Measurements from ENCODE around the gene SLC28A1.
"Not testable (repeated sequence)": the region's sequence is repeated elsewhere in the genome, so short reads cannot be mapped to it uniquely, and the experiment has no call there.

Gene SLC28A1

GRCh38 chr15:84910928-84911623 lies 26.6 kb downstream of the SLC28A1 start:
- no peak for DNase-seq (ENCODE audit: low spot score)

DNA sequence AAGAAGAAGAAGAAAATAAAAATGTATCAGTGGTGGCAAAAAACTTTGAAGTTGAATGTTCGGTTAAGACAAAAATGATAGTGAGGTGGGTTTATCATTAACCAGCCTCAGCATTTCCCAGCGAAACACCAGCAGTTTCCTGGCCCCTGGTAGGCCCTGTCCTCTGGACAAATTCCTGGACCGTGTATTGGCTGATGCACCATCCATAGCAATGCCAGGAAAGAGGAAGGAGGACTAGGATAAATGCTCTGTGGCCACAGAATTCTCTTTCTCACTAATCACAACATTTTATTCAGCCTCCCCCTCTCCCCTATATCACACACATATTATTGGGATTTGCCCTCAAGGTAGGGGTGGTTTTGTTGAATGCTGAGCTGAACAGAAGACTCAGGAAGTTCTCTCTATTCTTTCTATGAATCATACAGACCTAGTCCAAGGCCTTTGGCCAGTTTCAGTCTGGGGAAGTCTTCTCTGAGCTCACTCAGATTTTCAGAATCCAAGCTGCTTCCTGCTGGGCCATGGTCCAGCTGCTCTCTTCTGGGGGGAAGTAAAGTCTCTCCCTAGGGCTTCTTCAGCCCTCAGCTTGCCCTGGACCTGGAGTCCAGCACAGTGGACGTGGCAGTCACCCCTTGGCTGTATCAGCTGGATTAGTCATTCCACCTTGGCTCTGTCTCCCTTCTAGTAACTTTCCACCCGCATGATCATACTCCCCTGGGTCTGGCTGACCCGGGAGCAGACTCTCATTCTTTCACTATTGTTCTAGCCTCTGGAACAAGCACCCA lies 27.6 kb downstream of the SLC28A1 start:
- DNase-seq (ENCODE audit: low spot score) = peak; percentile 94

- no peak for DNase-seq (ENCODE audit: low spot score)
Measured at GRCh38 chr15:84913360-84913723, 28.9 kb downstream of the SLC28A1 start.

DNA sequence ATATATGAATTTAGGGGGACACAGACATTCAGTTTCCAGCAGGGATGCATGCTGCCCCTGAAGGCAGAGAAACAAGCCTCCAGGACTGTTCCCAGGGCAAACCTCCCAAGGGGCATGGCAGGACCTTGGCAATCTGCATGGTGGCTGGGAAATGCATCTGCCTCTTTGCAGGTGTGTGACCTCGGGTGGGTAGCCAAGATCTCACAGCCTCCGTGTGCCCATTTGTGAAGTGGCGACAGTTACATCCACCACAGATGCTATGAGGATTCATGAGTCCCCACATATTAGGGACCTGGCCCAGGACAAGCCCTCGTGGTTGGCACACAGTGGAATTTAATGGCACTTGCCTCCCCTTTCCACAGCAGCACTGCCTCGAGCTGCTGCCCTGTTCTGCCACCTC lies 29.9 kb downstream of the SLC28A1 start:
- DNase-seq (ENCODE audit: low spot score) = no peak

GRCh38 chr15:84914909-84915605 lies 30.6 kb downstream of the SLC28A1 start:
- peak; percentile 90 for DNase-seq (ENCODE audit: low spot score)

GRCh38 chr15:84915606-84915958 lies 31.1 kb downstream of the SLC28A1 start:
- no peak for DNase-seq (ENCODE audit: low spot score)

DNA sequence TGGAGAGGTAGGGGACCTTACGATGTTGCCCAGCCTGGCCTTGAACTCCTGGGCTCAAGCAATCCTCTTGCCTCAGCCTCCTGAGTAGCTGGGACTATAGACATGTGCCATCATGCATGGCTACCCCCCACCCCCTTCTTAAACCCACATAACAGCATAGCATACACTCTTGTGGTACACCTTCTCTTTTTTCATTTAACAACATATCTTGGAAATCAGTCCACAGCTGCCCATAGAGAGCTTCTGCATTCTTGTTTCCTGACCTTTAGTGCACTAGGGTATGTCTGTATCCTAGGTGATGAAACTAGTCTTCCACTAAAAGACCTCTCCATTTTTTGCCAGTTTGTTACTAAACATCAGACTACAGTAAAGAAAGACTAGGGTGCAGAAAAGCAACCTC lies 33.0 kb downstream of the SLC28A1 start:
- DNase-seq (ENCODE audit: low spot score) = no peak

DNA sequence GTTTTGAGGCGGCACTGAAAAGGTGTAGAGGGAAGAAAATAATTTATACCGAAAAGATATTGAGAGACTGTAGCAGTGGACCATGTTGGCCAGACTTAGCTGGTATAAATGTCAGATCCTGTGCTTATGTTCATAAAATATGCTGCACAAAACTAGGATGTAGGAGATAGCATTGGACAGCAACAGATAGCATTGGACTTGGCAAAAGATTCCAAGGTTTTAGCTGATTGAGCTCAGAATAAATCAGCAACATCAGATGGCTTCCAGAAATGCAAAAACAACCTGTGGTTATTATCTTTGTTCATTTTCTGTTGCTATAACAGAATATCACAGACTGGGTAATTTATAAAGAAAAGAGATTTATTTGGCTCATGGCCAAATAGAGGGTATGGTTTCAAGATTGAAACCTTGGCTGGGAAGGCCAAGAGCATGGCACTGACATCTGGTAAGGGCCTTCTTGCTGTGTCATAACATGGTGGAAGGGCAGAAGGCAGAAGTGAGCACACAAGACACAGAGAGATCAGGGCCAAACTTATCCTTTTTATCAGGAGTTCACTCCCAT lies 34.7 kb downstream of the SLC28A1 start:
- DNase-seq (ENCODE audit: low spot score) = no peak

GRCh38 chr15:84921121-84921520 lies 36.7 kb downstream of the SLC28A1 start:
- no peak for DNase-seq (ENCODE audit: low spot score)

- no peak for DNase-seq (ENCODE audit: low spot score)
Measured at GRCh38 chr15:84922530-84922929, 38.1 kb downstream of the SLC28A1 start.

DNA sequence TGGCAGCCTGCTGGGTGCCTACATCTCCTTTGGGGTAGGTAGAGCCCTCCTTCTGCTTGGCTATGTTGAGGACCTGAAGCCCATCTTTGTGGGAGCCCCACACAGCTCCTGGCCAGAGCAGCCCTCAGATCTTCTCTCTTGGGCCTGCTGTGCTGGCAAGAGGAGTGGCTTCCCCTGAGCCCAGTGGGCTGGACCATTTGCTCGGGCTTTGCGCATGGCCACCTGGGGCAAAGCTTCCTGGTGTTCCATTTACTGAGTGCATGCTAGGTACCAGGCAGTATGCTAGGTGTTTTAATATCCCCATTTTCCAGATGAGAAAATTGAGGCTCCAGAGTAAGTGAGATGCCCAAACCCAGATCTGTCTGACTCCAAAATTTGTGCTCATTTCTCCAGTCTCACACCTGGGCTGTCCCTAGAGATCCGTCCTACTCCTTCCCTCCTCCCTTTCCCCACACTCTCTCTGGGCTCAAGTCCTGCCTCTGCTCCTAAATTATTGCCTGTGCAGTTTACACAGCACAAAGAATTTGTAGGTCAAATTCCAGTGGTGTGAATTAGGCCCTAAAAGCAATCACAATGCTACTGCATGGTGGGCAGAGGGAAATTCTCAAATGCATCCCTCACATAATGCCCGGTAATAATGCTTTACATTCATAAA lies 39.7 kb downstream of the SLC28A1 start:
- peak; percentile 31 for DNase-seq (ENCODE audit: low spot score)

- DNase-seq (ENCODE audit: low spot score) = not testable (repeated sequence)
Measured at GRCh38 chr15:84924821-84925569, 40.5 kb downstream of the SLC28A1 start.

DNA sequence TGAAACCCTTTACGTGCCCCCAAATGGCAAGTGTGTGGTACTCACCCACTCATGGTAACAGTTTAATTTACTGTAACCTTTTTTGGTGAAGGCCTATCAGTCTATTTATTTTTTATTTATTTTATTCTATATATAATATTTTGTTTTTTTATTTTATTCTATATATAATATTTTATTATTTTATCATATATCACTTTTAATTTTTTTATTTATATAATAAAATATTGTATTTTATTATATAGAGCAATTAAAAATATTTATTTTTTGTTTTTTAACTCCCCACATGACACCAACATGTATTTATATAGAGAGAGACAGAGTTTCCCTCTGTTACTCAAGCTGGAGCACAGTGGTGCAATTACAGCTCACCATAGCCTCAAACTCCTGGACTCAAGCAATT lies 41.4 kb downstream of the SLC28A1 start:
- DNase-seq (ENCODE audit: low spot score) = no peak

DNA sequence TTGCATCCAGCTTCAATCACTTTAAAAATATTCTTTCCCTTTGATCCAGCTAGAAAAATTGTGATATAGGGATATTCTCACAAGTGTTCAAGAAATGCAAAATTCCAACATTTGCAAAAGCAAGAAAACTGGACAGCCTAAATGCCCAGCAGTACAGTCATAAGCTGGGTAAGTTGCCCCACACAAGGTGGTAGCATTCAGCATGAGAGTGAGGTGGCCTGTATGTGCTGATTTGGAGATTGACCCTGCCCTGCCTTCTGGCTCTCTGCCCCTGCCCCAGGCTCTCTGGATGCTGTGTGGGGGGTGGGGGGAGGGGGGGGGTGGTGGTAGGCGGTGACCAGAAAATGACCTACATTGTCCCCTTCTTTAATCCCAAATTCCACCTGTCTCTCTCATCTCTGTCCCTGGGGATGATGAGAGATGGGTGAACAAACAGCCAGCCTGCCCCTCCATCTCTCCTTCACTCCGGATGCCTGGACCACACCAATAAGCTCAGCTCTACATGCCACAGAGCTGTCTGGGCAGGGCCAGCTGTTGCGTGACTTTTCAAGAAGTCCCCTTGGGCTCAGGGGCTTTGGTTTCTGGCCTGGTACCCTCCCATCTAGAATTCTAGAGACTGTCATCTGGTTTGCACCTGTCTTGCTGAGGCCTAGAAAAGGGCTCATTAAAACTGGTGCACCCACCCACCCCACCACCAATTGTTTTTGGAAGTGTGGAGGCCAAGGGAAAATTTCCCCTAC lies 42.2 kb downstream of the SLC28A1 start:
- DNase-seq (ENCODE audit: low spot score) = no peak

- no peak for DNase-seq (ENCODE audit: low spot score)
Measured at GRCh38 chr15:84928843-84929168, 44.3 kb downstream of the SLC28A1 start.

DNA sequence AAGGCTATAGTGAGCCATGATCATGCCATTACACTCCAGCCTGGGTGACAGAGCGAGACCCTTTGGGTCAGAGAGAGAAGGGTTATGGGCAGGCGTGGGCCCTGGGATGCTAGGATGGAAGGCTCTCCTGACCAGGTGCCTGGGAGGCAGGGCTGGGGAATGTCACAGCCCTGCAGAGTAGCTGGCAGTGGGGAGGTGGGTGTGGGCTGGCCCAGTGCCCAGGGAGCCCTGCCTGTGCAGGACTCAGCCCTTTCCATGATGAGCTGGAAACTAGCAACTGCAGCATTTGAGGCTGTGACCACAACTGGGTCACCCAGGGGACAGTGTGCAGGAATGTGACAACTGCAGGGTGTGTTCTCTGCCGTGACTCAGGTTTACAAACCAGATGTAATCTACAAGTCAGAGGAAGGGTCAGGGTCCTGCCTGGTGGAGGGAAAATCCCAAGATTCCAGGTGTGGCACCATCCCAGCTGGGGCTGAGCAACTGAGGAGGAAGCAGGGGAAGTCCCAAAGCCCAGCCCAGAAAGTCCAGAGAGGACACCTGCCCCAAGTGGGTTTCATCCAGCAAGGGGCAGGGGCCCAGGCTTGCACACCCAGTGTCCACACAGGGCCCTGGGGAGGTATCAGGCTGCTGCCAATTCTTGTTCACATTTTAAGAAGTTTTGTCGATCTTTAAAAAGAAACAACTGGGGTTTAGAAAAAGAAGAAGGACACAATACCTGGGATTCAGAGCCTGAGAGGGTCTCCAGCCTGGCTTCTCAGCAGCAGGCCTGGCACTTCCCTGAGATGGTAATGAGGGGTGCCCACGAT lies 45.5 kb downstream of the SLC28A1 start:
- DNase-seq (ENCODE audit: low spot score) = no peak

DNA sequence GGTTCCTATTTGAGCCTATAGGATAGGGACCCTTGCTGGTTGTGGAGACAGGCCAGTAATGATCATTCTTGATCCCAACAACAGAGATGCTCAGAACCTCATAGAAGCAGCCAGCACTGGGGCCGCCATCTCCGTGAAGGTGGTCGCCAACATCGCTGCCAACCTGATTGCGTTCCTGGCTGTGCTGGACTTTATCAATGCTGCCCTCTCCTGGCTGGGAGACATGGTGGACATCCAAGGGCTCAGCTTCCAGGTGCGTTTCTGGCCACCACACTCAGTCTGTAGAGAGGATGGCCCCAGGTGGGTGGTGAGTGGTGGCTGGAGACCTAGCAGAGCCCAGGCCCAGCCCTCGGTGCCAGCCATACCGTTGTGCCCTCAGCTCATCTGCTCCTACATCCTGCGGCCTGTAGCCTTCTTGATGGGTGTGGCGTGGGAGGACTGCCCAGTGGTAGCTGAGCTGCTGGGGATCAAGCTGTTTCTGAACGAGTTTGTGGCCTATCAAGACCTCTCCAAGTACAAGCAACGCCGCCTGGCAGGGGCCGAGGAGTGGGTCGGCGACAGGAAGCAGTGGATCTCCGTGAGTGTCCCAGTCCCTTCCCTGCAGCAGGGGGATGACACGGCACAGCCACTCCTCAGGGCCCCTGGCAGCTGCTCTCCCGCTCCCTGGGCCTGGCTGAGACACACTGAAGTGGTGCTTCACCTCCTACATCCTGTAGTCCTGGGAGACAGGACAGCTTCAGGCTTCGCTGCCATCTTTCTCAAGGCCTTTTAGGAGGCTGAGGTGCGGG lies 50.7 kb downstream of the SLC28A1 start:
- DNase-seq (ENCODE audit: low spot score) = no peak

DNA sequence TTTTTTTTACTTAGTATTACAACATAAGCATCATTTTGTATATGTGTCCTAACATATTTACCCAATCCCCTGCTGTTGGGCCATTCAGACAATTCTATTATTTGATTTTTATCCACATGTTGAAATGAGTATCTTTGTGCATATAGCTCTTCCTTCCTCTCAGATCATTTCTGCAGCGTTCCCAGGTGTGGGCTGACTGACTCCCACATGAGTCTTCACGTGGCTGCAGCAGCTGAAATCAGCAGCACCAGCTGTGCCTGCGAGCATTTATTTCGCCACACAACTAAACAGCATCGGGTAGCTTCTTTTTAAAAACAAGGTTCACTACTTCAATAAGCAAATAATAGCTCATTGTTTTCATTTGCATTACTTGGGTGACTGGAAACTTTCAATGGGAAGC lies 52.7 kb downstream of the SLC28A1 start:
- DNase-seq (ENCODE audit: low spot score) = no peak

DNA sequence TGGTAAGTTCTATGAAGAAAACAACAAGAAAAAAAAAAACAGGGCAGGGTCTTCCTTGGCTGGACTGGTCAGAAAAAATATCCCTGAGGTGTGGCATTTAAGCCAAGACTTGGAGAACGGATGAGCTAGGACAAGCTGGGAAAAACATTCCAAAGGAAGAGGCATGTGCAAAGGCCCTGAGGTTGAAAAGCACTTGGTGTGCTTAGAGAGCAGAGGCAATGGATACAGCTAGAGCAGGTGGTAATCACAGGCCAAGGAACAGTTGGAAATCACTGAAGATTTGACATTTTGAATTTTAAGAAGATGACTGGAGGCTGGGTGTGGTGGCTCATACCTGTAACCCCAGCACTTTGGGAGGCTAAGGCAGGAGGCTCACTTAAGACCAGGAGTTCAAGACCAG lies 54.3 kb downstream of the SLC28A1 start:
- no peak for DNase-seq (ENCODE audit: low spot score)

Measured in GM03348 (cell line).